Osteoblast (primary cell): Measurements from ENCODE around the gene MPZL3. TPM values are rescaled to one million over a fixed set of nuclear protein-coding genes. Genes with fewer than 3 reads are reported as not detected.

ENCODE experiments used
- DNase-seq: peaks from one replicate; pipeline ENCODE4 v3.0.0; 2011; ENCODE audit warnings: low spot score, mixed read lengths; ENCODE audit not compliant: insufficient read length; ENCODE audit errors: missing footprints
- H2AFZ ChIP-seq: 2 replicates; pipeline ENCODE4 v1.6.0; 2011; ENCODE audit warnings: mild to moderate bottlenecking, low read length
- H3K27ac ChIP-seq: 2 replicates; pipeline ENCODE4 v1.5.1; 2011; ENCODE audit warnings: mild to moderate bottlenecking, low read depth, low read length, moderate library complexity
- H3K27me3 ChIP-seq: 2 replicates; pipeline ENCODE4 v1.6.0; 2012; ENCODE audit warnings: mild to moderate bottlenecking, control low read depth, inconsistent platforms, low read length, moderate library complexity; ENCODE audit not compliant: insufficient read depth
- H3K36me3 ChIP-seq: 2 replicates; pipeline ENCODE4 v1.5.1; 2011; ENCODE audit warnings: mild to moderate bottlenecking, low read length, control low read depth, moderate library complexity; ENCODE audit not compliant: insufficient read depth
- H3K4me1 ChIP-seq: 2 replicates; pipeline ENCODE4 v1.5.1; 2011; ENCODE audit warnings: mild to moderate bottlenecking, low read length, control low read depth, moderate library complexity; ENCODE audit not compliant: insufficient read depth
- H3K4me2 ChIP-seq: 2 replicates; pipeline ENCODE4 v1.6.0; 2011; ENCODE audit warnings: mild to moderate bottlenecking, low read length; ENCODE audit not compliant: insufficient read depth
- H3K4me3 ChIP-seq: fragments of 200-600 bp; sonication (generic); 3 replicates; pipeline ENCODE4 v1.5.1; 2012; ENCODE audit warnings: mild to moderate bottlenecking, low read length, inconsistent platforms; ENCODE audit not compliant: insufficient read depth
- H3K79me2 ChIP-seq: 2 replicates; pipeline ENCODE4 v1.6.0; 2012; ENCODE audit warnings: mild to moderate bottlenecking, low read length, control low read depth, inconsistent platforms; ENCODE audit not compliant: insufficient read depth
- H3K9me3 ChIP-seq: 2 replicates; pipeline ENCODE4 v1.5.1; 2011; ENCODE audit warnings: low read depth, low read length, control low read depth
- H4K20me1 ChIP-seq: 2 replicates; pipeline ENCODE4 v1.6.0; 2012; ENCODE audit warnings: mild to moderate bottlenecking, low read length, control low read depth; ENCODE audit not compliant: insufficient read depth
- total RNA-seq: library from RNA; depleted of rRNA; stranded (reverse); fragments of >200 nt; gene quantifications from 2 replicates; pipeline ENCODE4 v1.2.3, GENCODE V29; 2012
- TF ChIP-seq, protein P1 (sequence below): IDR thresholded peaks from 2 replicates; pipeline ENCODE4 v1.5.1; 2011; ENCODE audit warnings: mild to moderate bottlenecking, low read depth, low read length, moderate library complexity; ENCODE audit errors: extremely low read depth

Gene MPZL3
- total RNA-seq, 1 donor = 1.8 TPM

DNA sequence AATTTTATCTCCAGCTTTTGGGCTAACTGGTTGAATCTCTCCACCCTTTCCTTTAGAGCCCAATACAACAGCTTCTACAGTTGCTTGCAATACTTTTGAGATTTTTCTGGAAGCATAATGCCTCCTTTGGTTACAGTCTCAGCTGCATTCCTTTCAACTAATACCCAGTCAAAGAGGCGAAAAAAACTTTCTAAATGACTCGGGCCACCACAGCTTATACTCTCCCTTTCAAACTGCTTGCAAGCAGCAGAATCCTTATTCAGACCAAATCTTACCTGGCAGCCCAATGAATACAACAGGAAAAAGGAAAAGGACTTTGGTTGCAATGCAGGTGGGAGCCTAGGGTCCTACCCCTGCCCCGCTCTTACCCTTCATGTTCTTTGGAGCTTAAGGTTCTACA lies 43.1 kb downstream of the MPZL3 start:
- no peak overlapping the region for H3K4me2 ChIP-seq
- H3K9me3 ChIP-seq = no peaks in the 10 kb centered on the region
- H3K27me3 ChIP-seq = peaks cover 35% of the 10 kb centered on the region
- no peaks in the 10 kb centered on the region for H3K79me2 ChIP-seq
- H4K20me1 ChIP-seq = no peaks in the 10 kb centered on the region
- H3K4me1 ChIP-seq = no peaks in the 10 kb centered on the region
- H3K4me3 ChIP-seq = no peak overlapping the region
- TF ChIP-seq, protein P1, sequence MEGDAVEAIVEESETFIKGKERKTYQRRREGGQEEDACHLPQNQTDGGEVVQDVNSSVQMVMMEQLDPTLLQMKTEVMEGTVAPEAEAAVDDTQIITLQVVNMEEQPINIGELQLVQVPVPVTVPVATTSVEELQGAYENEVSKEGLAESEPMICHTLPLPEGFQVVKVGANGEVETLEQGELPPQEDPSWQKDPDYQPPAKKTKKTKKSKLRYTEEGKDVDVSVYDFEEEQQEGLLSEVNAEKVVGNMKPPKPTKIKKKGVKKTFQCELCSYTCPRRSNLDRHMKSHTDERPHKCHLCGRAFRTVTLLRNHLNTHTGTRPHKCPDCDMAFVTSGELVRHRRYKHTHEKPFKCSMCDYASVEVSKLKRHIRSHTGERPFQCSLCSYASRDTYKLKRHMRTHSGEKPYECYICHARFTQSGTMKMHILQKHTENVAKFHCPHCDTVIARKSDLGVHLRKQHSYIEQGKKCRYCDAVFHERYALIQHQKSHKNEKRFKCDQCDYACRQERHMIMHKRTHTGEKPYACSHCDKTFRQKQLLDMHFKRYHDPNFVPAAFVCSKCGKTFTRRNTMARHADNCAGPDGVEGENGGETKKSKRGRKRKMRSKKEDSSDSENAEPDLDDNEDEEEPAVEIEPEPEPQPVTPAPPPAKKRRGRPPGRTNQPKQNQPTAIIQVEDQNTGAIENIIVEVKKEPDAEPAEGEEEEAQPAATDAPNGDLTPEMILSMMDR = no peak
- H2AFZ ChIP-seq = no peak overlapping the region
- H3K36me3 ChIP-seq = no peaks in the 10 kb centered on the region
- no peak overlapping the region for H3K27ac ChIP-seq
- no peak for DNase-seq

DNA sequence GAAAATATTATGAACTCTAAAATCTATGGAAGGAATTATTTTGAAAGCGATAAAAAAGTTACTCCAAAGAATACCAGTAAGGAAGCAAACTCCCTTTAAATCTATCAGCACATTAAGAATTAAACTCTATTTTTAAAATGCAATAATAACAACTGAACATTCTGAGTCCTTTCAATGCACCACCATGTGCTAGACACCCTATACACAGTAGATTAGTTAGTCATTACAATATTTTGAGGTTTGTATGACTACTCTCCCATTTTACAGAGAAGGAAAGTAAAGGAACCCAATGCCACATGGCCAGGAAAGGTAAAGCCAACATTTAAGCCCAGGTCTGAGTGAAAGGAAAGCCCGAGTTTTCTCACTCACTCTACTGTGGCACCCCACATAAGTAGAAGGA lies 45.1 kb downstream of the MPZL3 start:
- Histone ChIP-seq H3K27ac (no peak overlapping the region), H4K20me1 (no peaks in the 10 kb centered on the region), H3K27me3 (peaks cover 17% of the 10 kb centered on the region), H3K79me2 (no peaks in the 10 kb centered on the region), H3K4me2 (no peak overlapping the region), H3K4me1 (no peaks in the 10 kb centered on the region), H2AFZ (no peak overlapping the region), H3K4me3 (no peak overlapping the region), H3K36me3 (no peaks in the 10 kb centered on the region), H3K9me3 (no peaks in the 10 kb centered on the region)
- TF ChIP-seq, protein P1 = no peak
- DNase-seq = no peak

DNA sequence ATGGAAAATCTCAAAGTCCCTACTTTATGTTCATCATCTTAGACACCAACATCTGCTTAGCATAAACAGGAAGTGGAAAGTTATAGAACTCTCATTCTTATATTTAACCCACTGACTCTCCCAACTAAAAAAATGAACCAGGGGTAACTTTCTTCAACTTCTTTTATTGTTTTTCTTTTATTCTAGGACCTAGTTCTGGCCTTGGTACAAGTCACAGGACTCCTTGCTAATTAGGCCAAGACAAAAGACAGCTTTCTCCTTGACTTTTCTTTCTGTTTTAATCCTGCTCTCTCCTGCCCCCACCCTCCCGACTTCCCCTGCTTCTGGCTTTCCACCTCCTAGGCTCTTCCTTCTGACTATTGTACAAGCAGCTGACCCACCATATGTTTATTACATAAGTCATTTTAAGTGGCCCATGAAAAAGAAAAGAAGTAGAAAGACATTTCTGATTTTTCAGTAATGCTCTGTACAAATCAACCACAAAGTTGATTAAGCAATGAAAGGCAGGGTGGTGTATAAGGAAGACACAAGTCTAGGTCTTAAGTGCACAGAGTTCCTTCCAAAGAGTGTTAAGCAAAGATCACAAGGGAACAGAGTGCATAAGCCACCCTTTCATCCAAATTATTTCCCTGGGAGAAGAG lies 45.7 kb downstream of the MPZL3 start:
- no peak overlapping the region for H2AFZ ChIP-seq
- DNase-seq = no peak
- H3K27ac ChIP-seq = no peak overlapping the region
- no peak overlapping the region for H3K4me3 ChIP-seq
- peaks cover 19% of the 10 kb centered on the region for H3K27me3 ChIP-seq
- TF ChIP-seq, protein P1 = no peak
- H3K4me2 ChIP-seq = no peak overlapping the region
- no peaks in the 10 kb centered on the region for H3K36me3 ChIP-seq
- no peaks in the 10 kb centered on the region for H4K20me1 ChIP-seq
- no peaks in the 10 kb centered on the region for H3K79me2 ChIP-seq
- H3K9me3 ChIP-seq = no peaks in the 10 kb centered on the region
- H3K4me1 ChIP-seq = no peaks in the 10 kb centered on the region

DNA sequence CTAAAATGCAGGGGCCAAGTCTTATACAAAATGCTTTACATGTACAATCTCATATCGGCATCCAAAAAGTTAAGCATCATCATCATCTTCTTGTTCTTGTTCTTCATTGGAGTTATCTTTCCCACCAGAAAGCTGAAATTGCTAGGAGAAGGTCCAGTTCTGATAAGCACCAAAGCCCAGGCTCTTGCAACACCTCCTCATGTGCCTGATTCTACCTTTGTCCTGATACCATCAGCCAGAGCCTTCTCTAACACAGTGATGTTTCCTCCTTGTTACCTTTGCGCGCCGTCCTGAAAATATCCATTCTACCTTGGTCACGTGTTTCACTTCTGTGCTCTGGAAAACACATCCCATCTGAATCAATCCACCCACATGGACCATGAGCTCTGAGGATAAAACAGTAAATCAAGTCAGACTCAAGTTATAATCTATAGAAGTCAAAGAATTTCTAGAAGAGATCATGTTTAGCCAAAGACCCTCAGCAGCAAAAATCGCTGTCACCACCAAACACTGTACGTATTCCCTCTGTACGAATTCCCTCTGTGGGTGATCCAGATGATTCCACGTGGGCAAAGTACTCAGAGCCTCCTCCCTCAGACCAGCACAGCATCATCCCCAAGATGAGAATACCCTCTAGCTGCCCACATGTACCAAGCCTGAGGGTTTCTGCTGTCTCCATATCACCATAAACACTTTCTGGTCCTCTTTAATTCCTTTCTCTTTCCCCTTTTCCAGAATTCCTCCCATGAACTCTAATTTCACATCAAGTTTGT lies 46.4 kb downstream of the MPZL3 start:
- Histone ChIP-seq H3K27ac (no peak overlapping the region), H4K20me1 (no peaks in the 10 kb centered on the region), H2AFZ (no peak overlapping the region), H3K27me3 (peaks cover 18% of the 10 kb centered on the region), H3K79me2 (no peaks in the 10 kb centered on the region), H3K4me2 (no peak overlapping the region), H3K36me3 (no peaks in the 10 kb centered on the region), H3K9me3 (no peaks in the 10 kb centered on the region), H3K4me1 (no peaks in the 10 kb centered on the region), H3K4me3 (no peak overlapping the region)
- TF ChIP-seq, protein P1 = no peak
- no peak for DNase-seq
